Peyer's patch (tissue), 4 donors: ENCODE data around the gene KLHDC7B. TPM values are rescaled to one million over a fixed set of nuclear protein-coding genes. Genes with fewer than 3 reads are reported as not detected.

Experiments
- DNase-seq, 3 donors: peaks; one replicate each; pipeline ENCODE4 v3.0.0-alpha.2; 2017 to 2019
- H3K27ac ChIP-seq, 4 donors: fragments of 200-600 bp; sonication (generic); one replicate each; pipeline ENCODE4 v1.5.1; 2016 to 2019
- H3K27me3 ChIP-seq, 2 donors: fragments of 200-600 bp; sonication (generic); one replicate each; pipeline ENCODE4 v1.5.1; 2019
- H3K36me3 ChIP-seq, 3 donors: fragments of 200-600 bp; sonication (generic); one replicate each; pipeline ENCODE4 v1.5.1; 2016 to 2019
- H3K4me1 ChIP-seq, 4 donors: fragments of 200-600 bp; sonication (generic); one replicate each; pipeline ENCODE4 v1.5.1; 2016 to 2019
- H3K4me3 ChIP-seq, 4 donors: fragments of 200-600 bp; sonication (generic); 1 replicate in 3 of 4; 2 replicates in 1 of 4; pipeline ENCODE4 v1.5.1; 2016 to 2019; ENCODE audit warnings: mild to moderate bottlenecking in 1 of 4
- H3K9me3 ChIP-seq, 4 donors: fragments of 200-600 bp; sonication (generic); one replicate each; pipeline ENCODE4 v1.5.1; 2016 to 2019; ENCODE audit warnings: mild to moderate bottlenecking in 1 of 4
- CTCF ChIP-seq, 6 experiments: fragments of 450-650 bp in 4 of 6; fragments of 200-600 bp in 2 of 6; sonication (generic) in 1 of 6; IDR thresholded peaks; one replicate each; pipeline ENCODE4 v1.5.1; 2017 to 2019; ENCODE audit warnings: antibody characterized with exemption in 6 of 6, mild to moderate bottlenecking in 3 of 6, moderate library complexity in 1 of 6
- POLR2A ChIP-seq, 2 donors: fragments of 450-650 bp; IDR thresholded peaks; one replicate each; pipeline ENCODE4 v1.5.1; 2017; ENCODE audit warnings: antibody characterized with exemption in 2 of 2, mild to moderate bottlenecking in 2 of 2, moderate library complexity in 2 of 2
- total RNA-seq, 4 donors: library from RNA; depleted of rRNA; stranded (reverse); fragments of >200 nt; gene quantifications; one replicate each; pipeline ENCODE4 v1.1.0, GENCODE V29; 2016

KLHDC7B gene
- total RNA-seq, 4 donors from 2014 or later: 1.1 TPM; not detected in 3

- Histone ChIP-seq H3K27ac (peak overlapping the region in 2 of 4 donors; percentile 93 to 98), H3K9me3 (no peaks in the 10 kb centered on the region), H3K36me3 (peaks cover 0 to 44% (median 0%) of the 10 kb centered on the region in 3 donors), H3K27me3 (no peaks in the 10 kb centered on the region), H3K4me1 (peaks cover 0 to 35% (median 8%) of the 10 kb centered on the region in 4 donors), H3K4me3 (peak overlapping the region in 3 of 4 donors; percentile 81 to 100 (median 99))
- DNase-seq: no peak
- TF ChIP-seq POLR2A (IDR thresholded peaks at IDR 0.05): no peak
- TF ChIP-seq CTCF (IDR thresholded peaks at IDR 0.05): no peak
These were observed 39.7 kb upstream of the KLHDC7B start for GRCh38 chr22:50505776-50506610.

DNA sequence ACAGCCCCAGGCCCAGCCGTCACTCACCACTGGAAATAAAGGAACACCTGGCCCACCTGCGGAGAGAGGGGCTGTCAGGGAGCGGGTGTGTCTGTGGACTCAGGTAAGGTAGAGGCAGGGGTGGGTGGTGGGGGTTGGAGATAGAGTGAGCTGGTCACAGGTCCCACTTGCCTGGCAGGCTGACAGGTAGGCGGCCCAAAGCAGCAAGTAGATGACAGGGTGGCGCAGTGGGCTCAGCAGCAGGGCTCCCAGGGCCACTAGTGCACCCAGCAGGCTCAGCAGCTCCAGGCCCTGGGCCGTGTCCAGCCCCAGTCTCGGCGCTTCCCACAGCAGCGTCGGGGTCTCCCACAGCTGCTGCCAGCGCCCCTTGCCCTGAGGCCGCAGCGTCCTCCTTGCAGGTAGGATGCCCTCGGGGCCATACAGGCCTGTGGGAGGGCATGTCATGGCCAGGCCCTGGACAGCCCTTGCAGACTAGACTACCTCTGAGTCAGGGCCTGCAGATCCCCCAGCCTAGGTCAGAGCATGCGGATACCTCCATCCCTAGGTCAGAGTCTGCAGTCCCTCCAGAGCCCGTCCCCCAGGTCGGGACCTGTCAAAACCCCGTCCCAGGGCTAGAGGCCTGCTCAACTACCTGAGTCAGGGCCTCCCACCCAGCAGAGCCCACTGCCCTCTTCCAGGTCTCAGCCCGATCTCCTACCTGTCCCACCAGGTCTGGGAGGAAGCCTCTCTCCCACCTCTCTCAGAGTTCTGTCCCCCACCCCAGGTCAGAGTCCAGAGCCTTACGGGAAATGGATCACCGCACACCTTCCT is 38.9 kb upstream of the KLHDC7B start:
- DNase-seq: no peak
- Histone ChIP-seq H3K36me3 (peaks cover 0 to 44% (median 0%) of the 10 kb centered on the region in 3 donors), H3K4me1 (peaks cover 0 to 35% (median 8%) of the 10 kb centered on the region in 4 donors), H3K4me3 (peak overlapping the region; percentile 67 to 100 (median 90)), H3K27ac (peak overlapping the region; percentile 76 to 98 (median 93)), H3K27me3 (no peaks in the 10 kb centered on the region), H3K9me3 (no peaks in the 10 kb centered on the region)
- TF ChIP-seq CTCF (IDR thresholded peaks at IDR 0.05) (no peak), POLR2A (IDR thresholded peaks at IDR 0.05) (no peak)

- Histone ChIP-seq H3K9me3 (no peaks in the 10 kb centered on the region), H3K4me3 (peak within 1 kb of the TSS; percentile 70 to 100 (median 91)), H3K4me1 (peaks cover 0 to 35% (median 8%) of the 10 kb centered on the region in 4 donors), H3K27me3 (no peaks in the 10 kb centered on the region), H3K36me3 (peaks cover 0 to 38% (median 0%) of the 10 kb centered on the region in 3 donors), H3K27ac (peak within 1 kb of the TSS; percentile 93 to 98 (median 94))
- DNase-seq: peak; percentile 90 to 99 (median 96)
- TF ChIP-seq CTCF (IDR thresholded peaks at IDR 0.05) (peak in 2 of 6 experiments; percentile 10 to 13), POLR2A (IDR thresholded peaks at IDR 0.05) (peak; percentile 47 to 56)
These were observed 38.2 kb upstream of the KLHDC7B start, which contains the start of gene LMF2 for GRCh38 chr22:50507421-50507990. Gene LMF2, minus strand, starts transcription at chr22:50507702. Its CDS starts 27 bp downstream, at chr22:50507675.

GRCh38 chr22:50507991-50508884 is 37.5 kb upstream of the KLHDC7B start, which contains the start of gene NCAPH2:
Gene NCAPH2, plus strand, starts transcription at chr22:50508224. Its CDS starts 114 bp downstream, at chr22:50508338.
- Histone ChIP-seq H3K27me3 (no peaks in the 10 kb centered on the region), H3K4me1 (peaks cover 0 to 35% (median 8%) of the 10 kb centered on the region in 4 donors), H3K27ac (peak within 1 kb of the TSS; percentile 93 to 98 (median 94)), H3K9me3 (no peaks in the 10 kb centered on the region), H3K4me3 (peak within 1 kb of the TSS; percentile 70 to 100 (median 91)), H3K36me3 (peaks cover 0 to 31% (median 0%) of the 10 kb centered on the region in 3 donors)
- peak in 2 of 3 donors; percentile 94 to 98 for DNase-seq
- peak; percentile 62 to 78 for TF ChIP-seq POLR2A (IDR thresholded peaks at IDR 0.05)
- TF ChIP-seq CTCF (IDR thresholded peaks at IDR 0.05): peak in 2 of 6 experiments; percentile 14 to 23
